Upper lobe of right lung (tissue), 1 donor: ENCODE measurements around the gene FDX1. TPM values are rescaled to one million over a fixed set of nuclear protein-coding genes. Genes with fewer than 3 reads are reported as not detected.
A peak's percentile ranks its signal among the peaks of the same experiment; 100 is the strongest.

ENCODE experiments used
- ATAC-seq: fragments of 200-7000 bp; cut with Tn5 transposase; one replicate; pipeline ENCODE4 v1.9.1; 2020; ENCODE audit warnings: mild to moderate bottlenecking, moderate library complexity
- DNase-seq: peaks from one replicate; pipeline ENCODE4 v3.0.0-alpha.2; 2020
- H3K27ac ChIP-seq: fragments of 200-600 bp; one replicate; pipeline ENCODE4 v1.8.0; 2022
- H3K27me3 ChIP-seq: fragments of 200-600 bp; one replicate; pipeline ENCODE4 v1.8.0; 2022; ENCODE audit warnings: mild to moderate bottlenecking
- H3K36me3 ChIP-seq: fragments of 200-600 bp; one replicate; pipeline ENCODE4 v1.8.0; 2022
- H3K4me1 ChIP-seq: fragments of 200-600 bp; one replicate; pipeline ENCODE4 v1.8.0; 2022
- H3K4me3 ChIP-seq: fragments of 200-600 bp; one replicate; pipeline ENCODE4 v1.8.0; 2022; ENCODE audit warnings: mild to moderate bottlenecking
- H3K9me3 ChIP-seq: fragments of 200-600 bp; one replicate; pipeline ENCODE4 v1.8.0; 2022
- CTCF ChIP-seq: fragments of 200-600 bp; IDR thresholded peaks from one replicate; pipeline ENCODE4 v1.8.0; 2022; ENCODE audit warnings: antibody characterized with exemption
- intact Hi-C: fragments of 100-400 bp; cut with DNase I; formaldehyde crosslinking; loops from one replicate; pipeline ENCODE4 v1.11.0; 2022
- total RNA-seq: library from RNA; stranded (reverse); fragmentation: NEBNext Ultra II Directional; extraction: Animal tissue kit (Norgen Biotek cat#: 25700); gene quantifications from one replicate; pipeline ENCODE4 v1.2.1, GENCODE V29; 2021
- donor health status: DM: no; HTN: yes; CAD: no; lungs with severe emphysema.

The FDX1 gene
- total RNA-seq, 1 donor from 2014 or later: 21.6 TPM

DNA sequence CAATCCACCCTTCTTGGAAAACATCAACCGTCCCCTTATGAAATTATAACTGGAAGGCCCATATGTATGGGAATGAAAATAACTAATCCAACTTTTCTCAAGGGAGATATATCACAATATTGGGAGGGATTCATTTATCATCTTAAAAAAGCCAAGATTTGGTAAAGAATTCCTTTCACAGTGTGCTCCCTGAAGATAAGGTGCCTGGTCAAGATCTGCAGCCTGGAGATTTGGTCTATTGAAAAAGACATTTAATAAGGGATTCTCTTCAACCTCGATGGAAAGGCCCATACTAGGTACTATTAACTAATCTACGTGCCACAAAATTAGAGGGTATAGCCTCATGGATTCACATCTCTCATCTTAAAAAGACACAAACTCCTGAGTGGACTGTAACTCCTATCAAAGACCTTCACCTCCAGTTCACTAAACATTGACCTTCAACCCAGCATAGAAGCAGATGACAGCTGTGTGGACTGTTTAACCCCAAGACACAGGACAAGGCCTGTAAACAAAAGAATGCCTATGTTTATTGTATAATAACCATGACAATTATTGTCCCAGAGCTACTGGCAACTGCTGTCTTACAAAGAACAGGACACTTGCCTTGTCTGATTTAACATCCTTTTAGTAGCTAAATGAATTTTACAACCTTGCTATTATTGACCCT is 4.8 kb upstream of the FDX1 start:
- ATAC-seq: no peak
- Histone ChIP-seq H3K27me3 (no peaks in the 10 kb centered on the region), H3K36me3 (no peaks in the 10 kb centered on the region), H3K4me1 (no peaks in the 10 kb centered on the region), H3K27ac (no peak overlapping the region), H3K9me3 (no peaks in the 10 kb centered on the region), H3K4me3 (no peak overlapping the region)
- no peak for TF ChIP-seq CTCF
- intact Hi-C loops: no loop called here
- no peak for DNase-seq

- H3K27me3 ChIP-seq: no peaks in the 10 kb centered on the region
- H3K27ac ChIP-seq: no peak overlapping the region
- H3K4me1 ChIP-seq: peaks cover 2% of the 10 kb centered on the region
- no peak for DNase-seq
- ATAC-seq: no peak
- no peak overlapping the region for H3K4me3 ChIP-seq
- TF ChIP-seq CTCF: no peak
- no peaks in the 10 kb centered on the region for H3K36me3 ChIP-seq
- intact Hi-C loops: no loop called here
- no peaks in the 10 kb centered on the region for H3K9me3 ChIP-seq
These were observed 3.8 kb upstream of the FDX1 start for GRCh38 chr11:110425751-110426545.

GRCh38 chr11:110428040-110428439 is 1.7 kb upstream of the FDX1 start:
- Histone ChIP-seq H3K36me3 (no peaks in the 10 kb centered on the region), H3K4me3 (no peak overlapping the region), H3K27ac (no peak overlapping the region), H3K4me1 (peaks cover 22% of the 10 kb centered on the region), H3K9me3 (no peaks in the 10 kb centered on the region), H3K27me3 (no peaks in the 10 kb centered on the region)
- intact Hi-C loops: no loop called here
- ATAC-seq (no peak), DNase-seq (no peak)
- no peak for TF ChIP-seq CTCF

DNA sequence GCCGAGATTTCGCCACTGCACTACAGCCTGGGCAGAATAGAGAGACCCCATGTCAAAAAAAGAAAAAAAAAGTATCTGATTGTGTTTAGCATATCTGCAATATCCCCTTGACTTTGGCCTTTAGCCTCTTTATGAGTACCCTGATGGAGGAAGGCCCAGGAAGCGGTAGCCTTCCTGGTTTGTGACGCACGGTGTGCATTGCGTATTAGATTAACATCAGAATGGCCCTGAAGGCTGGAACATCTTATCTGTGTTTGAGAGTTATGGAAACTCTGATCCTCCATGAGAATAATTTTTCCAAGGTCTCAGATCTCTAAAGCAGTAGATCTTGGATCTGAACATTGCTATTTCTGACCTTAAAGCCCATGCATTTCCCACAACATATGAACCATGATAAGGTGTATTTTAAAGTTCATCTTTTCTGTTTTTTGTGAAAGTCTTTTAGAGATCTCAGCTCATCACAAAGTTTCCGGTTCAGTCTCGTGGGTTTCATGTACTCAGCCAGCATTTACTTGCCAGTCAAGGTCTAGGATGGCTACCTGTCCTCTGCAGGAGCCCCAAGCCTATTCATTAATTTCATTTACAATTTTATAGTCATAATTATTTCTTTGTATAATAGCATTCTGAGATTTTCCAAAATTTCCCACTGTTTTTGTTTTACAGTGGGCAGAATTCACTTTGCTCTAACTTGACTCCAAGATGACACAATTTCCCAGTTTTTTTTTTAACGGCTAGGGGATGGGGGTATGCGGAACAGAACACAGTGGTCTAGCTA is 605 bp upstream of the FDX1 start:
- Histone ChIP-seq H3K27me3 (no peaks in the 10 kb centered on the region), H3K4me1 (peaks cover 29% of the 10 kb centered on the region), H3K27ac (peak overlapping the region; percentile 94), H3K36me3 (no peaks in the 10 kb centered on the region), H3K9me3 (no peaks in the 10 kb centered on the region), H3K4me3 (peak overlapping the region; percentile 84)
- no peak for TF ChIP-seq CTCF
- intact Hi-C loops: no loop called here
- no peak for ATAC-seq
- DNase-seq: no peak

- Histone ChIP-seq H3K4me3 (peak overlapping the region; percentile 84), H3K36me3 (no peaks in the 10 kb centered on the region), H3K27me3 (no peaks in the 10 kb centered on the region), H3K4me1 (peaks cover 29% of the 10 kb centered on the region), H3K27ac (peak overlapping the region; percentile 94), H3K9me3 (no peaks in the 10 kb centered on the region)
- intact Hi-C loops: no loop called here
- ATAC-seq: peak; percentile 68
- peak; percentile 82 for DNase-seq
- TF ChIP-seq CTCF: no peak
These were observed 711 bp downstream of the FDX1 start for GRCh38 chr11:110430267-110431050.
